DMS153 (cell line): ENCODE data around the gene FCAMR.

ENCODE experiments used
- DNase-seq: peaks from one replicate; lab custom pipeline; 2025; lab: John Stamatoyannopoulos, UW

Gene FCAMR

DNA sequence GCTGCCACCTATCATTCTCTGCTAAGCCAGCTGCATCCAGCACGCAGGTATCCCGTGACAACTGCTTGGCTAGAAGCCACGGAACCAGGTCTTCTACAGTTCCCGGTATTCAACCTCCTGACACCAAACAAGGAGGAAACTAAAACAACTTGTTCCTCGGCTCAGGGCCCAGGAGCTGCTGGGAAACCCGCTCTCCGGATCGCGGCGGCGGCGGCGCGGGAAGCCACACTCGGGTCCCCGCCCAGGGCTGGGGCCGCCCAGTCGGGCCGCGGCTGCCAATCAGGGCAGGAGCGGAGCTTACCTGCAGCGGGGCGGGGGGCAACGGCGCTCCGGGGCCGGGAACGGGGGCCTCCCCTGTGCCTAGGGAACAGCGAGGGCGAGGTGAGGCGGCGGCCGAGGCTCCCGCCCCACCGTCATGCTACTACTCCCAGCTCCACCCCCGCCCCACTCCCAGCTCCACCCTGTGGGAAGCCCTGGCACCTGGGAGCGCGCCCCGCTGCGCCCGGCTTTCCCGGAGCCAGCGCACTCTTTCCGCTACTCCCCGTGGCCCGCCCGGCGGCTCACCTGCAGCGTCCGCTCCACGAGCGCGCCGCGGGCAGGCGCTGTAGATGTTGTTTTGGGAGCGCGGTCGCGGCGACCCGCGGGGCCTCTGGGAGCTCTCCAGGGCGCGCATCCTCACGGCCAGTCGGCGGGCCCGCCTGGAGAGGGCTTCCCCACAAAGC lies 60.9 kb downstream of the FCAMR start:
- DNase-seq = peak; percentile 92

DNA sequence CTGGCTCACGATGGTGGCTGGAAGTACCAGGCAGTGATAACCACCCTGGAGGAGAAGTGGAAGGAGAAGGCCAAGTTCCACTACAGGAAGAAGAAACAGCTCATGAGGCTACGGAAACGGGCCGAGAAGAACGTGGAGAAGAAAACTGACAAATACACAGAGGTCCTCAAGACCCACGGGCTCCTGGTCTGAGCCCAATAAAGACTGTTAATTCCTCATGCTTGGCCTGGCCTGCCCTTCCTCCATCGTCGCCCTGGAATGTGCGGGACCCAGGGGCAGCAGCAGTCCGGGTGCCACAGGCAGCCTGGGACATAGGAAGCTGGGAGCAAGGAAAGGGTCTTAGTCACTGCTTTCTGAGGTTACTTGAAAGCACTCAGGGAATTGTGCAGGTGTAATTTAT lies 62.2 kb downstream of the FCAMR start:
- DNase-seq = no peak
